Measurements from ENCODE around the gene CLDN14.

The CLDN14 gene, protein sequence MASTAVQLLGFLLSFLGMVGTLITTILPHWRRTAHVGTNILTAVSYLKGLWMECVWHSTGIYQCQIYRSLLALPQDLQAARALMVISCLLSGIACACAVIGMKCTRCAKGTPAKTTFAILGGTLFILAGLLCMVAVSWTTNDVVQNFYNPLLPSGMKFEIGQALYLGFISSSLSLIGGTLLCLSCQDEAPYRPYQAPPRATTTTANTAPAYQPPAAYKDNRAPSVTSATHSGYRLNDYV

DNA sequence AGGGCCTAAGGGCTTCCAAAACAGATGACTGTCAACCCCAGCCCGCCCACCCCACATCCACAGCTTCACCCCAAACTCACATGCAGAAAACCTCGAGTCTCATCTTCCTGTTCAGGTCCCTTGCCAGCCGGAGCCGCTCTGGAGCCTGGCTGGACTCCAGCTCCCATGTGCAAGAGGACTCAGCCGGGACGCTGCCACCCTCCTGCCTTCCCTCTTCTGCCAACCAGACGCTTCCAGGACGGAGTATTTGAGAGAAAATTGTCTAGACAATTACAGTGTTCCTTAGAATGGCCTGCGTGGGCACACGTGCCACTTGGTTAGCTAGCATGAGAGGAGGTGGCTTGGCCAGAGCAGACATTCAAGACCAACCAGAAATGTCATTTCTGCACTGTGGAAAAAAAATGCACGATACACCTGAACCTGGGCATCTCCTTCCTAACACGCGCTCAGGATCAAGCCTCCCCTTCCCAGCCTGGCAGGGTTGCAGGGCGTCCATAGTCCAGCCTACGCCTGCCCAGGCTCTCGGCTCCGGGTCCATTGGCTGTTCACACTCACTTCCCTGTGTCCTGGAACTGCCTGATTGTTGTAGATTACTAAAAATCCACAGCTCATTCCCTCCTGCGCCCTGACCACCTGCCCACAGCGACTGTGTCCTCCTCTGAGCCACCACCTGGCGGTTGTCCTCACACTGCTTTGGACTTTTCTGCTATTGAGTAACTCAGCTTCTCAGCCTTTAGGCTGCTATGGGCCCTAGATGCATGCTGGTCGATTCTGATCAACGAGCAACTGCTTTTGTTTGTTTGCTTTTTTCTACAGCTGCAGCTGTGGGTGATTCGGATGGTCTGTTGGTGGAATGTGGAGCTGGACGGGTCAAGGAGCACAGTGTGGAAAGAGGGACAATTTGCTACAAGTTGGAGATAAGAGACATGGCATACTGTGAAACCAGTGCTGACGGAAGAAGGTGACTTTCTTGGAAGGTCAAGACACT, at the start of gene CLDN14:
TSS of gene CLDN14 (minus strand) at position 708 of the 988 bp plus-strand sequence. CDS start 18,427 bp downstream, outside the sequence.
- no peak for DNase-seq (ENCODE audit: low read depth in 2 of 2)

DNA sequence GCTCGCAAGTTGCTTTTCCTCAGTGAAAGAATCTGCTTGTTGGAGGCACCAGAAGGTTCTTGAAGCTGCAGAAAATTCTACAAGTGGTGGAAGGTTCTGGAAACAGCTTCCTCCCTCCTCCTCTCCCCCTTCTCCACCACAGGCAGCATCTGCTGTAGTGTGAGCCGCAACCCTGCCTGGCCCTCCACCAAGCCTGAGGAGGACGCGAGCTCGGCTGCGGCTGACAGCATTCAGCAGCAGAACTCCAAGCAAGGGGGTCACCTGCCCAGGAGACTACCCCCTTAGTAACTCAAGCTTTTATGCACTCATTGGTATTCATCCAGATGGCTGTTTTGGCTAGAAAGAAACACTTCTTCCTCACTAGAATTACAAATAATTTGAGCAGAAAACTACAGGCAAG, 48.8 kb upstream of the CLDN14 start:
- no peak for DNase-seq (ENCODE audit: low read depth in 2 of 2)

DNA sequence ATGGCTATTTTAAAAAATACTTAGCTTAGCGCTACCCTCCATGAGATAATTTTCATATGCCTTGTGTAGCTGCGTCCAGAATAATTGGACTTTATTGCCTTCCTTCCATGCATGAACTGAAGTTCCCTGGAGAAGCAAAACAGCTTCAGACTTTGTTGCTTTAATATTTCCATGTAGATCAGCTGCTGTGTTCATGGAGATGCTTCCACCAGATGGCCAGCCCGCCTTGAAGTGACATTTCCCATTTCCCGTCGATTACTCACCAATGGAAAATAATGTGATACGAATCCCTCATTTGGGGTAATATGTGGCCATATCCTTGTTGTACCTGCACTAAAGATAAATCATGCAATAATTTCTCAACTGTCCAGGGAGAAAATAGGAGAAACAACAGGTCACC, 47.4 kb upstream of the CLDN14 start:
- DNase-seq (ENCODE audit: low read depth in 2 of 2), result no peak

DNA sequence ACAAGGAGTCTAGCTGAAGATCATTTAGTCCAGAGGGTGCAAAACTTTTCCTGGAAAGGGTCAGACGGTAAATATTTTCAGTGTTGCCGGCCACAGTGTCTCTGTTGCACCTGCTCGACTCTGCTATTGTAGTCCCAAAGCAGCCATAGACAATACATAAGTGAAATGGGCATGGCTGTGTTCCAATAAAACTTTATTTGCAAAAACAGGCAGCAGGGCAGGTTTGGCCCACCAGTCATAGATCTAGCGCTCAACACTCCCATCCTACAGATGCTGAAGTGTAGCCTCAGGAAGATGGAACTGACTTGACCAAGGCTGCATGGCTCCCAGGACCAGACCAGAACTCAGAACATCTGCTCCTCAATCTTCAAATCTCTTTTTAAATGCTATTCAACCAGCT, 46.2 kb upstream of the CLDN14 start:
- DNase-seq (ENCODE audit: low read depth in 2 of 2), result no peak

DNA sequence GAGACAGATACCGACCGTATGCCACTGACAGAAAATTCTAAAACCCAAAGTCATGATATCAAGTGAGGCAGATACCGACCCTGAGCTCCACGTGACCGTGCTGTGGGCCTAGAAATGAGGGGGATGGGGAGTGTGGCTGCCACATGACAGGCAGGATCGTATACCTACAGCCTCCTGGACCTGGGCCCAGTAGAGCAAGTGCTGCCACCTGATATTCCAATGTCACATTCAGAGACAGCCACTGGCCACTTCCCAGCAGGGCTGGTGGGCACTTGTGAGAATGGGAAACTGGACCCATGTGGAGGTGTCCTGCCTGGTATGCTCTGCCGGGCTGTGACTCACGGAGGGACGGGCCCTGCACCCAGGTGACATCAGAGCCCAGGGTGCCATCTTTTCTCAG, 44.6 kb upstream of the CLDN14 start:
- DNase-seq (ENCODE audit: low read depth in 2 of 2), result no peak

DNA sequence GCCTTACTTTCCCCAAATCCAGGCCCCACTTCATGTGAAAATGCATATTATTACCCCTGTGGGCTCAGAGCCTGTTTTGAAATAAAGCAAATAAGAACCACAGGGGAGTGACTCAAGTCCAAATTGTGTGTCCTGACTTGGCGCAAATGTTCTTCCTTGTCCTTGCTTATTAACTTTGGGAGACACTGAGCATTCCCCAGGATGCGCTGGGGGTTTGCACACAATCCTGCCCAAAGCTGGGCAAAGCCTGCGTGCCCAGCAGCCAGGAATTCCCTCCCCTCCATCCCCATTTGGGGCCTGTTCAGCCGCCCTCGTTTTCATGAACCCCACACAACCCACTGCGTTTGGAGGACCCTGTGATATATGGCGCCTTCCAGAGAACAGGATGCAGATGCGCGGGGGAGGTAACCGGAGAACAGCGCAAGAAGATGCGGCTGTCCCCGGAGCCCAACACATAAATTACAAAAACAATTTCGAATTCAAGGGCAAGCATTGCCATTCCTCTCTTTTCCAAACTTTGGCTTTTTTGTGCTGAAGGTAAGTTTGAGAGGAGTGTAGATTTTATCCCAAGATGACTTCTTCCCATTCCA, 42.4 kb upstream of the CLDN14 start:
- no peak for DNase-seq (ENCODE audit: low read depth in 2 of 2)

DNA sequence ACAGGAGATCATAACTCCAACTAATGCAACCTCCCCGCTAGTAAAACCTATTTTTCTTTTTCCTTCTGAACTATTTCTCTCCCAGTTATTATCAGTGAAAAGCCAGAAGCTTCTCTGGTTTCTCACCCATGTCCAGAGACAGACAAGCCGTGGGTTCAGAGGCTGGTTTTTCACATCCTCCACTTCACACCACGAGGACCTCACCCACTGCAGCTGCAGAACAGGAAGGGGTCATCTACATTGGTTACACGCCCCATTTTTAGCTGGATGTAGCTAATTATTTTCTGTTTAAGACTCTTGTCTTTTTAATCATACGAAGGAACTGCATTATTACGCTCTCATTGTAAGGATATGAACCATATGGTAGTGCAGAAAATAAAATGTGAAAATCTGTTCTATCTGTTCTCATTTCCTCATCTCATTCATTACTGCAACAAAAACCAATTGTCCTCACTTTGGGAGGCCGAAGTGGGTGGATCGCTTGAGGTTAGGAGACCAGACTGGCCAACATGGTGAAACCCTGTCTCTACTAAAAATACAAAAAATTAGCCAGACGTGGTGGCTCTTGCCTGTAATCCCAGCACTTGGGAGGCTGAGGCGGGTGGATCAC, 39.1 kb upstream of the CLDN14 start:
- no peak for DNase-seq (ENCODE audit: low read depth in 2 of 2)

DNA sequence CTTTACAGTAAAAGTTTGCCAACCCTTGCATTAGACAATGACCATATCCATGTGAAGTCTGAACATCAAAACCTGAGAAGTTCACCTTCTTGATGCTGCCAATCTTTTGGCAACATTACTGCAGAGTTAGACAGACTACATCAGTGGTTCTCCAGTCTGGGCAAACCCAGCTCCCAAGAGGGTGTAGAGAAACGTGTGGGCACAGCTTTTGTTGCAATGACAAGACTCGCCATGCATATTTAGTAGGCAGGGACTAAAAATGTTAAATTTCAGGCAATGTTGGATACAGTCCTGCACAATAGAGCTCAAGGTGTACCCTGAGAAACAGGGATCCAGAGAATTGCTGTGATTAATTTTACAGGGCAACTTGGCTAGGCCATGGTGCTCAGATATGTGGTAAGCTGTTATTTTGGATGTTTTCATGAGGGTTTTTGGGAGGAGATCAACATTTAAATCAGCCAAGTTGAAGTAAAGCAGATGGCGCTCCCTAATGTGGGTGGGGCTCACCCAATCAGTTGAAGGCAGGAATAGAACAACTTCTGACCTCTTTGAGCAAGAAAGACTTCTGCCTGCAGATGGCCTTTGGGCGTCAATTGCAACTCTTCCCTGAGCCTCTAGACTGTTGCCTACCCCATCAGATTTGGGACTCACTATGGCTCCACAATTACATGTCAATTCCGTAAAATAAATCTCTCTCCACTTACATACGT, 37.6 kb upstream of the CLDN14 start:
- no peak for DNase-seq (ENCODE audit: low read depth in 2 of 2)

DNA sequence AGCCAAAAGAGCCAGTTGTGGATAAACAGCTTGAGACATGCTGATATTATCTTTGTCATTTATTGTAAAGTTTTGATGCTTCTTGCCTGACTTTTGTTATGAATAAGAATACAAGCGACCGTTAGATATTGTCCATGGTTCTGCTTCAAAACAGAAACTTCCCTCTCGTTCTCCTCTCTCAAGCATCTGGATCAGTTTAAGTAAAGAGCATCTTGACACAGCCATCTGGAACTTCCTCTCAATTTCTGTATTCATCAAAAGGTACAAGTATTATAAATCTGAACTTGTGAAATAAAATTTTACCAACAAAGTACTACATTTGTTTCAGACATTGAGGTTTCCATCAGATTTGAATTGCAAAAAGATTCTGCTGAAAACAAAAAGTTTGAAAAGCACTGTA, 36.4 kb upstream of the CLDN14 start:
- no peak for DNase-seq (ENCODE audit: low read depth in 2 of 2)

DNA sequence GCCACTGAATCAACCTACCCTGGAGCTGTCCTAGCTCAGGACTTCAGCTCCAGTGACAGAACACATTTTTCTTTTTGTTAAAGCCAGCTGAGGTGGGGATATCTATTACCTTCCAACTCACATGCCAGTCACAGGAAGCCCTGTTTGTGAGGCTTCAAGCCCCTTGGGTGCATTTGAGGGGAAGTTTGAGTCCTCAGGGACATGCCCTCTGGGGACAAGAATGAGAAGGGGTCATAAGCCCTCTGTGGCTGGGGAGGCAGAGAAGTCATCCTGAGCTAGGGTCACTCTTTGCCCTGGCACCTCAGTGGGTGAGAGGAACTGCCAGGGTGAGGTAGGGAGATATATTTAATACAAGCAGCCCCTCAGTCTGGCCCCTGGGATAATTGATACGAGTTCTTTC, 33.5 kb upstream of the CLDN14 start:
- no peak for DNase-seq (ENCODE audit: low read depth in 2 of 2)

DNA sequence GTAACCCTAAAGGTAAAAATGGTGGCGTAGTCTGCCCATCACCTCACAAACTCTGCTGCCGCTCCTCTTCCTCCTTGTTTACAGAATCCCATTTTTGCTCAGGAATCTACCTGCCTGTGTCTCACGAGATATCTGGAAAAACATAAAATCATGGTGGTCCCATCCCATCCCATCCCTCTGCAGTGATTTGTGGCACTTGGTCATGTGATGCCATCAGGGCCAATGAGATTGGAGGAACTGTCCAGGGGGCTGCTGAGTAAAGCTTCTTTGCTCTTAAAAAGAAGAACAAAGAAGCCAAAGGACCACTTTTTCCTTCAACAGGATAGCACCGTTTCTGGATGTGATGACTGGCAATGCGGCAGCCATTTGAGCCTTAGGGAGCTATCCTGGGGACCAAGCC, 33.0 kb upstream of the CLDN14 start:
- DNase-seq (ENCODE audit: low read depth in 2 of 2), result no peak

DNA sequence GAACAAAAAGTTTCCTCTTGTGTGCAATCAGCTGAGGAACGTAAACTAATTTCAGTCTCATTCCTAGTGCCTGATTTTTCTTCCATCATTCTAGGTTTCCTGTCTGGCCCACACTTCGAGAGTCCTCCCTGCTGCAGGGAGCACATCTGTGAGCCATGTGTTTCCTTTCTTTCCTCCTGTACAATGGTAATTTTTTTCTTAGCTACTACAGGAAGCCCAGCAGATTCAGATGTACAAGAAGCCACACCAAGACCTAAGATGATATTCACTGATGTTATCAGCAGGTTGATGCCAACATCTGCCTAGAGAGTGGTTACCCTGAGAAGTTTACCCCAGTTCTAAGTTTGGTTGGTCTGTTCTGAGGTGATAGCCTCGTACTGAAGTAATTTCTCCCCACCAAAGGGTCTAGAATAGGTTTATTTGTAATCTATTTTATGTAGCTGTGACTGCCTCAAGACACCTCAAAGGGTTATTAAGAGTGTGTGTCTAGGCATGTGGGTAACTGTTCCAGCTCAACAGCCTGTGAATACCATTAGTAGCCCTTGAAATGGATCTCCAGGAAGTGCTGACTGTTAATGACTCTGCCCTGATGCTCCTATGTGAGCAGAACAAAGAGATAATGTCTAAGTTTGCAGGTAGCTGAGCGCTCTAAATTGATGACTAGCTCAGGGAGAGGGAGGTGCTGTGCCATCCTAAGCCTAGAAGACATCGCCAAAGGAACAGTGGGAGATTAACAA, 31.7 kb upstream of the CLDN14 start:
- no peak for DNase-seq (ENCODE audit: low read depth in 2 of 2)

DNA sequence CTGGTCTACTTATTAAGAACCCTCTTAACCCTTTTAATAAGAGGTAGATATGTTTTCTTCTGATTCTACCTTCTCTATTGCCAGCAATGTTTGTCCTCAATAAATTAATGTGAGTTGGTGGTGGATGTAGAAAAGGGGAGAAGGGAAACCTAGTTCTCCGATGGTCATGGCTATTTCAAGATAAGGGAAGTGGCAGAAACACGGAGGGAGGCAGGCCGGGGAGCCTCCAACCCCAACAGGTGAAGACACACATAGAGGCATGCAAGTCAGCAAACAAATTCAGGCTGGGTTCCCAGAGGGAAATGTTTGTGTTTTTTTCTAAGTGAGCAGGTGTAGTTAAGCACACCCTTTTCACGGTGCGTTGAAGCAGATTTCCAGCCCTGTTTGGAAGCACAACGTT, 31.0 kb upstream of the CLDN14 start:
- DNase-seq (ENCODE audit: low read depth in 2 of 2), result no peak

DNA sequence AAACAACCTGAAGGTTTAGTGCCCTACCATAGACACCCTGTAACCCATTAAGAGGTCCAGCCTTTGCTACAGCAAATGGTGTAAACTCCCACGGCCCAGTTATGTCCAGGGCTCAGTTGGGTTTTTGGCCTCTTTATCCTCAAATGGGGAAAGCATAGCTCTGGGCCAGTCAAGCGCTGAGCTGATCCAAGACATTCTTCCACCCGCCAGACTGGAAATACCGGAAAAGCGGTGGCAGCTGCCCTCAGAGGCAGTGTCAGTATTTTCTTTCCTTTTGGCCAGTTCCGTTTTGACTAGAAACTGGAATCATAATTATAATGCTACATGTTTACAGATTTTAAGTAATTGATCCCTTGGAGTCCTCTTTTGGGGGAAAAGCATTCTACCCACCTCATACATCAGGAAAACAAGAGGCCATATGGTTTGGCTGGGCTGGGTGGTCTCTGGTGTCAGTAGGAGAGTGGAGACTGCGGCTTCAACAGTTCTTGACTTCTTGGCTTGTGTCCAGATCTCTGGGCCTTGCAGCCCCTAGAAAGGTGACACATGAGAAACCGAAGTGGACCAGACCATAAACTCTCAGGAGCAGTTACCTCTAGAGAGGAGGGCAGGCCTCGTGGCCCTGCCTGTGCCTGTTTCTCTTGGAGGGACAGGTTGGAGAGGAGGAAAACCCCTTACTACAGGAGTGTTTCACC, 30.2 kb upstream of the CLDN14 start:
- no peak for DNase-seq (ENCODE audit: low read depth in 2 of 2)

DNA sequence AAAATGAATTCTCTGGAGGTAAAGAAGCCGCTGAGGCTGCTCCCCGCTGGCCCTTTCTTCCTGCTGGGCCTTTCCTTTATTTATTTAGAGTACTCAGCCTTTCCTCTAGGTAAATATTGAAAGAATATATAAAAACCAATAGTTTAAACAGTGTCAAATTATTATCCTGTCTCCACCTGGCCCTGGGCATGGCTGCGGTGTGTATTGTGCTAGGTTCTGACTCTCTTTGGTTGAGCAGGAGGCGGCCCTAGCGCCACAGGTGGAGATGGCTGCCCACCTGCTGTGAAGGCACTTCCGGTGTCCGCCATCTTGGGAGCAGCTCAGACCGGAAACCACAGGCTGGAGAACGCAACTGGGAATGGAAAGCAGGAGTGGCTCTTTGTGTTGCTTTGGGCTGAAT, 29.0 kb upstream of the CLDN14 start:
- no peak for DNase-seq (ENCODE audit: low read depth in 2 of 2)

DNA sequence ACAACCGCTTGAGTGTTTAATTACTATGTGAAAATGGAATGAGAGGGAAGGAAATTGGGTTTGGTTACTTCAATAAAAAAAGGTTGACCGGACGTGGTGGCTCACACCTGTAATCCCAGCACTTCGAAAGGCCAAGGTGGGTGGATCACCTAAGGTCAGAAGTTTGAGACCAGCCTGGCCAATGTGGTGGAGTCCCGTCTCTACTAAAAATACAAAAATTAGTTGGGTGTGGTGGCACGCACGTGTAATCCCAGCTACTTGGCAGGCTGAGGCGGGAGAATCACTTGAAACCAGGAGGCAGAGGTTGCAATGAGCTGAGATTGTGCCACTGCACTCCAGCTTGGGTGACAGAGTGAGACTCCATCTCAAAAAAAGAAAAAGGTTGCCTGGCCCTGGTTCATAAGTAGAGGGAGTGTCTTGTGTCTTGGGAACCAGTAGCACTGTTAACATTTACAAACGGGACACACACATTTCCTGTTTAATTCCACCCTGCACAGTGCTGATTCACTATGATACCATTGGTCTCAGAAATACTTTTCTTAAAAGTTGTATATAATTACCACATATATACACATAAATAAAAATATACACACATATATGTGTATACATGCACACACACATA, 27.6 kb upstream of the CLDN14 start:
- no peak for DNase-seq (ENCODE audit: low read depth in 2 of 2)

DNA sequence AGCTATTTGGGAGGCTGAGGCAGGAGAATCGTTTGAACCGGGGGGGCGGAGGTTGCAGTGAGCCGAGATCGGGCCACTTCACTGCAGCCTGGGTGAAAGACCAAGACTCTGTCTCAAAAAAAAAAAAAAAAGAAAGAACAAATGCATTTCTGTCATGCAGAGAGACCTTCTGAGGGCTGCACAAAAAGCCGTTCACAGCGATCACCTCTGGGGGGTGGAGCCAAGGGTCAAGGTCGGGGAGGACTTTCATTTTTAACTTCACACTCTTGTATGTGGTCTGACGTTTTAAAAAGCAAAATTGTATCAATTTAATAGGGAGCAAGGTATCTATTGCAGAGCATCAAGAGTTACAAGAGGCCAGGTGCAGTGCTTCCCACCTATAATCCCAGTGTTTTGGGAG, 26.6 kb upstream of the CLDN14 start:
- DNase-seq (ENCODE audit: low read depth in 2 of 2), result no peak

DNA sequence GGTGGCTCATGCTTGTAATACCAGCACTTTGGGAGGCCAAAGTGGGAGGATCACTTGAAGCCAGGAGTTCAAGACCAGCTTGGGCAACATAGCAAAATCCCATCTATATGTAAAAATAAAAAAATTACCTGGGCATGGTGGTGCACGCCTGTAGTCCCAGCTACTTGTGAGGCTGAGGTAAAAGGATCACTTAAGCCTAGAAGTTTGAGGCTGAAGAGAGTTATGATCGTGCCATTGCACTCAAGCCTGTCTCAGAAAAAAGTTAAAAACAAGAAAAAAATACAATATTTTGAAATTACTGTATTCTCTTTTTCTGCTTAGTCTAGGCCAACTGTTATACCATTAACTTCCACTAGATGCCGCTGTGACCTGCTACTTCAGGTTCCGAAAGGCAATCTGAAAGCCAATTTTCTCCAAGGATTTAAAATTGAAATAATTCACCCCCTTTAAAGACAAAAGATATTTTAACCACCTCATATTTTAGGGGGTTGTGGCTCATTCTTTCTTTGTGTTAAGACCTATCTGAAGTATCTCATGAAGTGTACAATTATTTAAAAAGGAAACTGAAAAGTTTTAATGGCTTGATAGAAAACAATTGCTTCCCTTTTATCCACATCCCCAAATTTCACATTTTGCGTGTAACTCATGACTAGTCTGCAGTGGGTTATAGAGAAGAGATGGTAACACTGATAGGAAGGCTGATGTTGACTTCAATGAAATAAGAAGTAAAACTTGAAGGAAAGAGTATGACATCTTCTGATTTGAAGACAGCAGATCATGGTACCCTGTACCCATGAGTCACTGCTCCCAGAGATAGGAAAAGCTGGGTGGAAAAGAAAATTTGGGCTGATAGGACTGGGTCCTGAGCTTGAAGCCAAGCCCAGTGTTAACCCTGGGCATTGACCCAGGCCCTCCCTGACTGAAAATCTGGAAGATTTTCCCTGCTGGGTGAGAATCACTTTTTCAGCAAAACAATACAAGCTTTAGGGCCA, 24.4 kb upstream of the CLDN14 start:
- DNase-seq (ENCODE audit: low read depth in 2 of 2), result peak in 1 of 2 donors; percentile 6

DNA sequence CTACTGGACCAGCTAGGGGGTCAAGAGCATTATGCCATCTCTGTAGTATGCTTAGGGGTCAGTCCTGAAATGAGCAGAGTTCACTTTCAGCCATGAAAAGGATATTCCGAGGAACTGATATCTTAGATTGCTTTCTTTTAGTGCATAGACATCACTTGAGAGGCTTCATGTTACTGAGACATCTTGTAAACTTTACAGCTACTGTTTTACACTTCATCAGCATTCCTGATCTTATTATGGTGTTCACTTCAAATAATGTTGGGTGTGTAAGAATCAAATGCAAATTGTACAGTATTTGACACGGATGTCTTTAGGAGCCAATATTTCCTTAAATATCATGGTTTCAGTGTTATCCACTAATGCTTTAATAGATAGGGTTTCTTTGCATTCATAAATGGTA, 22.4 kb upstream of the CLDN14 start:
- no peak for DNase-seq (ENCODE audit: low read depth in 2 of 2)
